HG03139 (cell line): ENCODE measurements around the gene DSCAML1.

ENCODE experiments used
- ATAC-seq: cut with Tn5 transposase; IDR thresholded peaks from one replicate; pipeline ENCODE4 v1.9.1; 2021; ENCODE audit not compliant: unreplicated experiment

DSCAML1 gene

DNA sequence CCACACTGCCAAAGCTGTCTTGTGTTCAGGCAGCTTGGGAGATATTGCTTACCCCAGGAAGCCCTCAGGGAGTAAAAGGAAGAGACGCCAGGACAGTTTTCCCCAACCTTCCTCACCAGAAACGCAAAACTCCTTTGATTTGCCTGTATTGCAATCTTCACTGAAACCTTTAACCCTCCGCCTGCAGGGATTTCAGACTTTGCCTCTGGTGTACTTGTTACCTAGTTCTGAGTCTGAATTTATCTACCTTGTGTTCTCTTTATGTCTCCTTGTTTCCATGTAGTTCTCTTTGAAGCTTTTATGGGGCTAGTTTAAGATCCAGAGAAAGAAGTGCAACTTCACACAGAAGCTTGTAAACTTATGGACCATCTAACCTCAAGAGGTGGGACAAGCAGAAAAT is 154.2 kb downstream of the DSCAML1 start:
- ATAC-seq = no peak

DNA sequence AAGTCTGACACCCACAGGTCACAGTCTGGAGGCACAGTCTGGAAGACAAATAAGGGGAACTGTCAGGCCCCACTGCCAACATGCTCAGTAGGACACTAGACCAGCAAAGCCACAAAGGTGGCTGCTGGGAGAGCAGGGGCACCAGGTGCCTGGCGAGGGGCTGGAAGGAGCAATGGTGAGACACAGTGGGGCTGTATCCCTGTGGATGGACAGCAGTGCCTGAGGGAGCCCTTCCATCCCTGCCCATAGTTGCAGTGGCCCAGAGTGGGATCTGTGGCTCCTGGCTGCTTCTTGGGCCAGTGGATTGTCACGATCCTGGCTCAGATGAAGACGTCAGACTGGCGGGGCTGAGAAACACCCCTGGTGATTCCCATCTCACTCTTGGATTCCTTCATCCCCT is 154.6 kb downstream of the DSCAML1 start:
- no peak for ATAC-seq

DNA sequence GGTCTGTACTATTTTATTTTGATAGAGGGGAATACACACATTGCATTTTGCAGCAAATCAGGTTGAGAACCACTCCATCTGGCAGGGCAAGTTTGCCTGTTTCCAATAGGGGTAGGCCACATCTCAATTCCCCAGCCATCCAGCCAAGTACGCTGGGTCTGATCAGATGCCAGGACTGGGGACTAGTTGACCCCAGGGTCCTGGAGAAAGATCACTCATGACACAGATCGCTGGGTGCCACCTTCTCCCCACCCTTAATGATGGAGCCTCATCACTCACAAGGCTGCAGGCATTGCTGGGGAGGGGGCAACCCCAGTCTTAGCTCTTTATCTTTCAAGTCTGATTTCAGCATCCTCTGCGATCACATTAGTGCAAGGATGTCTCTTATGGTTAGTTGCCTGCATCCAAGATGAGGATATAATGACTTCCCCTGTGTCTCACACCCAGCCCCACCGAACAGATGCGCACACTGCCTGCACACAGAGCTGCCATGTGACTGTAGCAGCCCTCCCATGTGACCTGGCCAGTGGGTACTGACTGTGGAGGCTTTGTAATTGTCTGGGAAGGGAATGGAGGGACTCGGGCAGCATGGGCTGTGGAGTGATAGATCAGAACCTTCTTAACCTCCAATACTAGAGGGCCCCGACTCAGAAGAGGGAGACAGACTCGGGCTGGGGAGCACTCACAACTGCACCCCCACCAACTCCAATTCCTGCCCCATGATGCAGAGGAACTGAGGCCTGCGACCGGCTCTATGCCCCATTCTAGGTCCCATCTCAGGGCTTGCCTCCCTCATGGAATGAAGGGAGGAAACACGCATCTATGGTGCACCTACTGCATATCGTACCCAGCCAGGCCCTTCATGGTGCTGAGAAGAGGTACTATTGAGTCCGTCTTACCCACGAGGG is 155.8 kb downstream of the DSCAML1 start:
- no peak for ATAC-seq

DNA sequence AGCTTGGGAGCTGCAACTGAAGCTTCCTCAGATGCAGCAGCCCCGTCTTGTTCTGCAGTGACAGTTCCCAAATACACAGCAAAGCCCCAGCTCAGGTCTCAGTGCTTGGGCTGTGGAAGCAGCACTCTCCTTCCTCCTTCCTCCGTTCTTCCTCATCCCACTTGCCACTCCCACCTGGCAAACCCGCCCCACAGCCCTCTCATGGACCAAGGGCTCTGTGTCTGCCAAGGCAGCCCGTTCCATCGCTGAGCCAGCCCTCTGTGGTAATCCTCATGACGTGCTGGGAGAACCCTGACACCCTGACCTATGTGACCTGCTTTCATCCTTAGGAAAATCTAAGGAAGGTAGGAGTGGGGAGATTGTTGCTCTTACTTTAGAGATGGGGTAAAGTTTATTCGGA is 157.0 kb downstream of the DSCAML1 start:
- no peak for ATAC-seq

DNA sequence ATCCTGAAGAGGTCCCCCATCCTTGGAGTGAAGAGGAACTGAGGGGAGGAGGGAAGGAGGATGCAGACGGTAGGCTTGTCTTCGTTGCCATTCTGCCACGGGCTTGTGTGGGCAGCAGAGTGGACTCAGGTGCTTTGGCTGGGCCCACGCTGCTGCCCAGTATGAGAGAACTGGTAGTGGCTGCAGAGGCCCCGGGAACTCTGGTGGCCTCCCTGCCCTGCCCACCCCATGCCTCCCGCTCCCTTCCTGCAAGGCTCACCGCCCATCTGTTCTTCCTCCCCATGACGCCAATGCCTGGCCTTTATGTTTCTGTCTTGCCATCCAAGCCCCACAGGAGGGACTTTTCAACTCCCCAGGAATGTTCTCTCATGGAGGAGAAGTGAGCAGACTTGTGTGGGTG is 157.4 kb downstream of the DSCAML1 start:
- ATAC-seq = no peak

DNA sequence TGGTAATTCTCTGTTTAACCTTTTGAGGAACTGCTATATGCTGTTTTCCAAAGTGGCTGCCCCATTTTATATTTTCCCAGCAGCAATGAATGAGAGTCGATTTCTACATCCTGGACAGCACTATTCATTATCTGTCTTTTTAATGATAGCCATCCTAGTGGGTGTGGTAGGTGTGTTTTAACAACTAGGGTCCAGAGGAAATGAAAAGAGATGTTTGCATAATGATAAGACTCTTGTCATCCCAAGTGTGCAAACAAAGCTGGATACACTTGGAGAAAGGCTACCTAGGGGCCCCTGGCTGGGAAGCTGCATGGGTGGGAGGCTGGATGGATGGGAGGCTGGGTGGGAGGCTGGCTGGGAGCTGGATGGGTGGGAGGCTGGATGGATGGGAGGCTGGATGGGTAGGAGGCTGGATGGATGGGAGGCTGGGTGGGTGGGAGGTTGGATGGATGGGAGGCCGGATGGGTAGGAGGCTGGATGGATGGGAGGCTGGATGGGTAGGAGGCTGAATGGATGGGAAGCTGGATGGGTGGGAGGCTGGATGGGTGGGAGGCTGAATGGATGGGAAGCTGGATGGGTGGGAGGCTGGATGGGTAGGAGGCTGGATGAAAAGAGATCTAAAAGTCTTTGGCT is 158.0 kb downstream of the DSCAML1 start:
- ATAC-seq = no peak

DNA sequence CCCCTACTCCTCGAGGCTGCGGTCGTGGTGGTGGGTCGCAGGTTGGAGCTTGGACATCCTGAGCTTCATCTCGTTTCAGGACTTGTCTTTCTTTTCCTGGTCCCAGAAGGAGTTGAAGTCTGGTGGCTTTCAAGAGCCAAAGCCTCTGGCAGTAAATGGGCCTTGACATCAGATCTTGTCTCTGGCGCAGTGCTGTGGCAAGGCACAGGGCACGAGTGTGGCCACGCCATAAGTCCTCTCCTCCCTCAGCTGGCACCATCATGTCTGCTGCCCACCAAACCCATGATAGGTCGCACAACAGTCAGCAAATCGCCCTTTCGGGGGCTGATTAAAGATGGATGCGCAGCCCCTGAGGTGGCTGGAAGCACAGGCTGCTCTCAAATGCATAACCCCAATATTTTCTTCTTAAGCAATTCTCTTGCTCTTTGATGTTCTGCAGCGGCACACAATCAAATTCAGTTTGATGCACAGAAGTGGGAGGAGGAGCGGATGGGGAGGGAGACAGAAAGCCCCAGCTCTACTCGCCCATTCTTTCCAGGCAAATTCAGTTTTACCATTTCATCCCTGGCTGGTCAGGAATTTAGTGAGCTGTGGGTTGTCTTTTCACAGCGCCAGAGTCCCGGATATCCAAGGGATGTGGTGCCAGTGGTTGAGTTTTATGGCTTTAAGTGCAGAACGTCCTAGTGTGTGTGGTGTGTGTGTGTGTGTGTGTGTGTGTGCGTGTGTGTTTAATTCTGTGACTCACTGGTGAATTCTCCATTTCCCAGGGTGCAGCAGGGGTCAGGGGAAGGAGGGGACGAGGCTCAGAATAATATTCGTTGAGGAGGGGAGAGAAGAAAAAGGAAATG is 162.0 kb downstream of the DSCAML1 start:
- ATAC-seq = no peak

DNA sequence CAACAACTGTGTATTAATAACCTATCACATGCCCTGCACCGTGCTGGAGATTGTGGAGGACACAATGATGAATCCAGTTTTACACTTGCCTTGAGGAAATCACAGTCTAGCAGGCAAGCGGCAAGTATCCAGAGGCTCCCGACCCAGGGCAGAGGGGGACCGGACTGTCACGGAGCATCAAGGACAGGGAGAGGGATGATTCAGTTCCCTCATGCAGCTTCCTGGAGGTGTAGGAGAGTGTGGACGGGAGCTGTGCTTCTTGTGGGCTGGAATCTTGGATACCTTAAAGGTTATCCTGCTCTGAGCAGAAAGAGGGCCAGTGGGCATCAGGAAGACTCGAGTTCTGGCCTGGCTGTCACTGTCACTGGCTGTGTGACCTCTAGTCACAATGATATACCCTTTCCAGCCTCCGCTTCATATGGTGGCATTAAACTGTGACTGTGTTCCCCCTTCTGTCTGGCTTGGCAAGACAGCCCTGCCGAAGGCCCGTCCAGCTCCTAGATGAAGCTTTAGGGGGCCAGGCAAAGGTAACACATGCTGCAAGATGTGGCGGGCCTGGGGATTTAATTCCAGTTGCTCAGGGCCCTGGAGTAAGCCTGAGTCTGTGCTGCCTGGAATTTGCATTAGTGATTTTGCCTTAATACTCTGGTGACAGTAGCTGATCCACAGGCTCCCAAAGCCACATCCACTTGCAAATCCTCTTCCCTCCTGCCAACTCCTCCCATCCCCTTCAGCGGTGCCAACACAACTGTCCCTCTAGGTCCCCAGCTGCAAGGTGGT is 162.8 kb downstream of the DSCAML1 start:
- ATAC-seq = no peak

DNA sequence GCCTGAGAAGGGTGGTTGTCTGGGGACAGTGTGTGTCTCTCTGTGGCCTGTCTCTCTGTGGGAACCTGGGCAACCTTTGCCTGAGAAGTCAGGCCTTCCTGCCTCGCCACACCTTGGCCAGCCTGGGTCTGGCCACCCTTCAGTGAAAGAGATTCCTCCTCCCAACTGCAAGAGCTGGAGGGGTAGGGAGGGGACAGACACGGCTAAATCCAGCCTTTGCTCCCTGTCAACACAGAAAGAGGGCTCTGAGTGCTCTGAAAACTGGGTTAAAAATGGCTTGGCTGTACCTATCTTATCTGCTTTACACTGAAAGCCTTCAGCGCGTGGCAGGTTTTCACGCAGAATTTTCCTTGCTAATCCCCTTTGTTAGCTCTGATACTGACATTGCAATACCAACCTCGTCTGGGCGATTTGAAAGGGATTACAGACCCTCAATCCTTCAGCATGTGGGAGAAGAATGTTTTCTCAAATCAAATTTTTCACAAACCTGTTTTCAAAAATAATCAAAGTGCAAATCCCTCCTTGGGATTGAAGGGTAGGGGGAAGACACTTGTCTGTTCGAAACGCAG is 163.7 kb downstream of the DSCAML1 start:
- no peak for ATAC-seq

DNA sequence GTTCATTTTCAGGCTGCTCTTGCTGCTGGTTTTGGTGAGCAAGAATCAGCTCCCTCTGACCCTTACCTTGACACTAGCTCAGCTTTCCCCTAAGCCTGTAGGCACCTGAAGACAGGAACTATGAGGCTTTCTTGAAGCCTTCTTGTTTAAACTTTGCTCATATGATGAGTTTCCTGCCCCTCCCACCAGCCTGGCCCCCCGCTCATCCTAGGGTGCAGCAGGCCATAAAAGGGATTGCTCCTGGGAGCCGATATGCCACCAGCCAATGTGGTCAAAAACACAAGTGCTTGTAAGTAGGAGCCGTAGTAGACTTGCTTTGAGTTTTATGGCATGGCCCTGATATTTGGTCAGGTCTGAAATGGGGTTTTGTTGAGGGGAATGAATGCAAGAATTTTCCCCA is 164.7 kb downstream of the DSCAML1 start:
- ATAC-seq = no peak

DNA sequence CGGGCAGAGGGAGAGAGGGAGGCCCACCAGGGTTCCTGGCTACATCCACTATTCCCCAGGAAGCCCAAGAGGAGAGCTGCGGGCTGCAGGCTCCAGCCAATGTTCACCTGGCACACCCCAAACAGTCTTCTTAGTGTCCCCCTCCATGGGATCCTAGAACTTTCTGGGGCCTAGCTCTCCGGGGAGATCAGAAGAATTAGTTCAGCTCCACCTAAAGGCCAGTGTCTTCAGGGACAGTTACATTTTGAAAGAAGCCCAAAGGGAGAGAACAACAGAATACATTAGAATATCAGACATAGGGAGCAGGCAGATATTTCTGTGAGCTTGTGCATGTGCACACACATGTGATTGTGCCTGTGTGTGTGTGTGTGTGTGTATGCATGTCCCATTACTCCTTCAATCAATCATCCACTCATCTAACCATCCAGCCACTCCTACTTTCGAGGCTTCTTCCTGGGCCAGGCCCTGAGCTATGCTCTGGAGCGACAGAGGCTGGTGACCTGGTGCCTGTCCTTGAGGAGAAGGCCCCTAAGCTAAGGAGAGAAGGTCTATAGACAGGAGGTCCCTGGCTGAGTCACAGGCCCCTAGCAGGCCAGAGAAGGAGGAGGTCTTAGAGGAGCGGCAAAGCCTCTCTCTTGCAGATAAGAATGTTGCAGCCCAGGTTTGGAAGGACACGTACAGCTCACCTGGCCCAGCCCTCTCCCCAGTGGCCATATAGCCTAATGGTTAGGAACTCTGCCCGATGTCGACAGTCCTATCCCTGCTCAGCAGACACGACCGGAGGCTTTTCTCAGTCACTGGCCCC is 165.5 kb downstream of the DSCAML1 start:
- no peak for ATAC-seq

DNA sequence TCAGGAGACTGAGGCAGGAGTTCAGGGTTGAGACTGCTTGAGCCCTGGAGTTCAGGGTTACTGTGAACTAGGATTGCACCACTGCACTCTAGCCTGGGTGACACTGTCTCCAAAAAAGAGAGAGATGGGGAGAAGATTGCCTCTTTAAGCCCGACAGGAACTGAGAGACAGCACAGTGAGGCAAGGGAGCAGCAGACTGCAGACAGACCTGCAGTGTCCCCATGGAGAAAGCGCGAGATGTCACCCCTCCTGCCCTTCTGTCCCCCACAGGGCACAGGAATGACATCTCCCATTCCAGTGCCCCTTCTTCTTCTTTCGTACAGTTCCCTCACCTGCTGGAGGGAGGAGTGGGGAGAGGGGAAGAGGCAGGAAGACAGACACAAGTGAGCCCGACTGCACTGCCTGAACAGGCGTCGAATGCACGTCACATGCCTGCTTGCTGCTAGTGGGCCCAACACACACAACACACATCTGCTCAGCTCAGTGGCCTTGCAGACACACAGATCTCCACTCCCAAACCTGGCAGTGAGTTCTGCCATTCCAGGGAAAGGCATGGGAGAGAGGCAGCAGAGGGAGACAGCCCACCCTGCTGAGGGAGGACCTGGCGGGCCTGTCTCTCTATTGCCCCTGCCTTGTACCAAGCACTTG is 167.0 kb downstream of the DSCAML1 start:
- ATAC-seq = no peak

DNA sequence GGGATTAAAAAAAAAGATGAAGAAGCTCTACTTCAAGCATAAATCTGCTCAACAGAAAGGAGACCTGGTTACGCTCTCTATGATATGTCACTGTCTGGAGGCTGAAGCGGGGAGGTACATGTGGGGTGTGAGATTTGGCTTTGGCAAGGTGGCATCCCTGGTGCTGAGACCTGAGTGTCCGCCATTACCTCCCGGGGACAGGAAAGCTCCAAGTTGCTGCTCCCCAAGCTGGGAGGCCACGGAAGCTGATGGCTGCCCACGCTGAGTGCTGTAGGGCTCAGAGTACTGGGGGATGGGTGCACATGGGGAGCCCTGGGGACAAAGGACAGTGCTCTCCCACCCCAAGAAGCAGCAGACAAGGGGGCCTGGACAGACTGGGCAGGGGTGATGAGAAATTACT is 167.9 kb downstream of the DSCAML1 start:
- ATAC-seq = no peak

DNA sequence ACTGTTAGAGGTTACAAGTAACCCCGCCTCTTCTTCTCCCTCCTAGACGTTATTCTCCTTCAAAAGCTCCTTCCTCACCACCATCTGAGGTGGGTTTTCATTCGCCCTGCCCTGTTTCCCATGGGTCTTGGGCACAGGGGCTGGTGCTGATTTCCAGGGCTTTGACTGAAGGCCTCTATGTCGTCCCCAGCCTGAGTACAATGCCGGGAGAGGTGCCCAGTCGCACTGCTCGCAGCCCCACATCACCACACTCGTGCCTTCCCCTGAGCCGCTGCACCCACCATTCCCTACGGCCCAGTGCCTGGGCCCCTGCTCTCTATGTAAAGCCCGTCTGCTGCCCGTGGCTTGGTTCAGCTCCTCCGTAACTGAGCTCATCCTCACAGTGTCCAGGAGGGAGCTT is 169.8 kb downstream of the DSCAML1 start:
- no peak for ATAC-seq

DNA sequence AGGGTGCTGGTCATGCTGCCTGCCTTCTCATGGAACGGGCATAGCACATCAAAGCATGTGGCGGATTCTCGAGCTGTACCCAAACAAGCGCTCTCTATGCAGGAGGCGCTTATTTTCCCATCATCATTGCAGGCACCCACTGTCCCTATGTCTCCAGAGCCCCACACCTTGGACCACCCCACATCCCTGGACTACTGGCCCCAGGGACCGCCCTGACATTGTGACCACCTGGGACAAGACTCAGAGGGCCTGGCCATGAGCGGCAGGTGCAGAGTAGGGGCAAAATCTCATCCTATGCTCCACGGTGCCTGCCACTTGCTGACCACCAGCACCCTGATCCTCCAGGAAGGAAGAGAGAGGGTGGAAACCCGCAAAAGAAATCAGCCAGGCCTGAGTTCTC is 170.4 kb downstream of the DSCAML1 start:
- no peak for ATAC-seq

DNA sequence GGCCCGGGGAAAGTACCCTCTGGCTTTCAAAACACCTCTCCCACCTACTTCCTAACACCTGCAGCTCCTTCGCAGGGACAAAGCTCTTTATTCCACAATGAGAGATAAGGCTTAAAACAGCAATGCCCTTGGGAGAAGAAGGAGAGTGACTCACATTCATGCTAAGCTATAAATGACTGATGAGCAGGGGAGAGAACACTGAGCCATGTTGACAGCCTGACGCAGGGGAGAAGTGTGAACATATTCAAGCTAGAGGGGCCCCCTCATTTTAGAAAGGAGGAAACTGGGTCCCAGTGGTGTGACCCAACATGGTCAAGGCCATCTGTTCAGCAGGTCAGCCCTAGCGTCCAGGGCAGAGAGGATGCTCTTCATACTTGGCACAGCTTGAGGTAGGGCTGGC is 171.8 kb downstream of the DSCAML1 start:
- ATAC-seq = no peak

DNA sequence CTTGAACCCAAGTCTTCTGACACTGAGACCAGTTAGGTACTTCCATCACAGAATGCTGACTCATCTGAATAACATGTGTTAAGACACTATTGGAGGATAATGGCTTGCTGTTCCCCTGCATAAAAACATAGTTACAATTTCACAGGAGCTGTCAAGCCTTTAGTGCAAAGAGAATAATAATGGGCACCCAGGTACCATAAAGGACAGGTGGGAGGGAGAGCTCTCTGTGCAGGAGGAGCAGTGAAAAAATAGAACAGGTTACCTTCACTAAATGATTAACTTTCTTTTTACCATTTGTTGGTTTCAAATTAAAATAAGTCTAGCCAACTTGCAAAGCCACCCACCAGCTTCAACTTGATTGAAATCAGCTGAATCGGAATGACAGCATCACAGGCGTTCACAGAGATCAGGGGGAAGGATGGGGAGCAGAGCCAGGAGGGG is 173.2 kb downstream of the DSCAML1 start:
- no peak for ATAC-seq

DNA sequence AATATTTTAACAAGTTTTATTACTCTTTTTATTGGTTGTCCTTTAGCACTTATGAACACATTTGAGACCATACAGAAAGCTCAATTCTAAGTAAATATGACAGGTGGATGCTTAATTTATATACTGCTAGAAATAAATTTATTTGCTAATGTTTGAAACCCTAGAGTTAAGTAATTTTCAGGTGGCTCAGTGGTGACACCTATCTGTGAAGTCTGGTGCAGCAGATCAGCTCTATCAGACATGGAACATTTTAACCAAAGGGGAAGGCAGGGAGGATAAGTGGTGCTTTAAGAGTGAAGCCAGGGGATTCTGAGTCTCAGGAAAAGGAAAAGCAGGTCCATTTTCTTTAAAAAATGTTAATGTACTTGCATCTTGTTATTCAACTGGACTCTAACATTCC is 175.8 kb downstream of the DSCAML1 start:
- no peak for ATAC-seq

DNA sequence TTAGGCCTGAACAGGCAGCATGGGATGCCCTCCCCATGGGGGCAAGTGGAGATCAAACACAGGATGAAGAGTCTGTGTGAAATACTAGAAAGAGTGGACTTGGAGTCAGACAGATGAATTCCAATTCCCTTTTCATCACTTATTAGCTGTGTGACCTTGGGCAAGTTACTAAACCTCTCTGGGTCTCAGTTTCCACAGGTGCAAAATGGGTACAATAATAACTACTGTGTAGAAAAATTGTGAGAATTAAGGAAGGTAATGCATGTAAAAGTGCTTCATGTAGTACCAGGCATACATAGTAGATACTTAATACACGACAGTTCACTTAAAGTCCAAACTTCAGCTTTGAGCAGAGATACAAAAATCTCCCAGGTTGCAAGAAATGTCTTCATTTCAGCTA is 176.4 kb downstream of the DSCAML1 start:
- no peak for ATAC-seq
